Endothelial cell of umbilical vein (primary cell): Measurements from ENCODE around the gene KRT8. TPM values are rescaled to one million over a fixed set of nuclear protein-coding genes. Genes with fewer than 3 reads are reported as not detected.

ENCODE experiments used
- BruUV-seq: library from RNA; stranded (reverse); fragments of 400-500 nt; replicated peaks from 2 replicates; lab custom pipeline; 2021; lab: Mats Ljungman, UMichigan
- CTCF ChIA-PET: fragments of 300-600, 350-600 bp; sonication (Branson Sonifier 250); formaldehyde crosslinking; loops from one replicate; lab custom pipeline; 2021; ENCODE audit warnings: antibody characterized with exemption, inconsistent platforms; lab: Charles Lee
- POLR2A ChIA-PET: fragments of 300-600, 350-600 bp; sonication (Branson Sonifier 250); formaldehyde crosslinking; loops from one replicate; lab custom pipeline; 2021; ENCODE audit warnings: antibody characterized with exemption, inconsistent platforms; lab: Charles Lee
- DNase-seq: peaks from one replicate; pipeline ENCODE4 v3.0.0-alpha.2; 2011; ENCODE audit warnings: low read depth, low spot score
- FAIRE-seq: peaks from 2 replicates; lab custom pipeline; 2011; peaks lifted over from hg19 to GRCh38; lab: Jason Lieb, UNC
- H2AFZ ChIP-seq: 2 replicates; pipeline ENCODE4 v1.6.0; 2012; ENCODE audit warnings: low read depth, low read length, control low read depth, inconsistent platforms
- H3K27ac ChIP-seq: 2 replicates; pipeline ENCODE4 v1.5.1; 2011; ENCODE audit warnings: low read depth, mild to moderate bottlenecking, control low read depth, low read length, moderate library complexity; ENCODE audit not compliant: insufficient read depth
- H3K27me3 ChIP-seq, 2 experiments: 2 replicates each; pipeline versions ENCODE4 v1.6.0 to v1.6.1; 2011; ENCODE audit warnings: low read length in 2 of 2, mixed read lengths in 1 of 2; ENCODE audit not compliant: control insufficient read depth in 2 of 2, insufficient read depth in 2 of 2
- H3K36me3 ChIP-seq, 2 experiments: 2 replicates in 1 of 2; 3 replicates in 1 of 2; pipeline ENCODE4 v1.5.1; 2011; ENCODE audit warnings: low read length in 2 of 2, mild to moderate bottlenecking in 1 of 2, moderate library complexity in 1 of 2; ENCODE audit not compliant: control insufficient read depth in 2 of 2, insufficient read depth in 2 of 2; ENCODE audit errors: extremely low read depth in 1 of 2
- H3K4me1 ChIP-seq: 3 replicates; pipeline ENCODE4 v1.5.1; 2011; ENCODE audit warnings: mild to moderate bottlenecking, low read length; ENCODE audit not compliant: control insufficient read depth, insufficient read depth; ENCODE audit errors: extremely low read depth
- H3K4me2 ChIP-seq: 2 replicates; pipeline ENCODE4 v1.6.1; 2011; ENCODE audit warnings: low read length, control low read depth, mixed read lengths; ENCODE audit not compliant: insufficient read depth
- H3K4me3 ChIP-seq, 3 experiments: fragments of 200-600 bp in 1 of 3; sonication (generic), shearing (Covaris generic) in 1 of 3; replicated peaks in 1 of 3; 2 replicates each; pipeline ENCODE4 v1.5.1; 2011 to 2016; ENCODE audit warnings: control low read depth in 3 of 3, low read length in 3 of 3, mild to moderate bottlenecking in 2 of 3, inconsistent platforms in 1 of 3, low read depth in 1 of 3, moderate library complexity in 1 of 3; ENCODE audit not compliant: insufficient read depth in 1 of 3
- H3K79me2 ChIP-seq: 2 replicates; pipeline ENCODE4 v1.6.0; 2012; ENCODE audit warnings: low read length, inconsistent platforms; ENCODE audit not compliant: control insufficient read depth, insufficient read depth
- H3K9ac ChIP-seq: replicated peaks from 2 replicates; pipeline ENCODE3; 2011; ENCODE audit warnings: low read length, control low read depth; ENCODE audit not compliant: insufficient read depth; ENCODE audit errors: extremely low read depth
- H3K9me1 ChIP-seq: replicated peaks from 3 replicates; pipeline ENCODE4 v1.6.0; 2011; ENCODE audit warnings: mild to moderate bottlenecking, low read length; ENCODE audit not compliant: control insufficient read depth, insufficient read depth; ENCODE audit errors: extremely low read depth
- H3K9me3 ChIP-seq: replicated peaks from 2 replicates; pipeline ENCODE4 v1.5.1; 2012; ENCODE audit warnings: low read length, inconsistent platforms; ENCODE audit not compliant: control insufficient read depth, insufficient read depth
- H4K20me1 ChIP-seq: replicated peaks from 2 replicates; pipeline ENCODE3; 2011; ENCODE audit warnings: mild to moderate bottlenecking, low read length; ENCODE audit not compliant: control insufficient read depth, insufficient read depth; ENCODE audit errors: extremely low read depth
- EZH2 ChIP-seq: IDR thresholded peaks from 2 replicates; pipeline ENCODE4 v1.6.1; 2012; ENCODE audit warnings: borderline replicate concordance, low read depth, mild to moderate bottlenecking, moderate library complexity, low read length, inconsistent platforms; ENCODE audit not compliant: severe bottlenecking
- FOS ChIP-seq: IDR thresholded peaks from 2 replicates; pipeline ENCODE4 v1.6.1; 2011; ENCODE audit warnings: mild to moderate bottlenecking, low read length, moderate library complexity, borderline replicate concordance; ENCODE audit not compliant: insufficient read depth
- GATA2 ChIP-seq: IDR thresholded peaks from 2 replicates; pipeline ENCODE4 v1.7.0; 2011; ENCODE audit warnings: low read depth, mild to moderate bottlenecking, moderate library complexity, mixed read lengths, low read length; ENCODE audit not compliant: insufficient read length, insufficient read depth
- JUN ChIP-seq: IDR thresholded peaks from 2 replicates; pipeline ENCODE4 v1.6.1; 2011; ENCODE audit warnings: borderline replicate concordance, low read depth; ENCODE audit not compliant: insufficient read length, insufficient read depth
- POLR2A ChIP-seq: IDR thresholded peaks from 2 replicates; pipeline ENCODE4 v1.6.1; 2012; ENCODE audit warnings: low read depth, mild to moderate bottlenecking, control low read depth, low read length
- POLR2AphosphoS5 ChIP-seq: IDR thresholded peaks from 2 replicates; pipeline ENCODE4 v1.6.1; 2012; ENCODE audit warnings: low read depth, mild to moderate bottlenecking, control low read depth, low read length, moderate library complexity; ENCODE audit not compliant: insufficient read depth
- dilution Hi-C: fragments of 300-500 bp; cut with MboI; formaldehyde crosslinking; loops from one replicate; pipeline ENCODE4 v1.15.0; 2019; ENCODE audit warnings: low sequenced_read_pairs; ENCODE audit not compliant: extremely low pct_ligation_motif_present
- intact Hi-C: fragments of 100-400 bp; cut with micrococcal nuclease; formaldehyde crosslinking; loops from one replicate; pipeline ENCODE4 v1.10.0; 2022
- polyA plus RNA-seq, 4 experiments: library from polyadenylated mRNA; depleted of rRNA in 3 of 4; stranded (reverse) in 3 of 4; unstranded in 1 of 4; fragments of >200 nt; gene quantifications; 2 replicates each; pipeline versions ENCODE4 v1.2.1 to v1.2.3, GENCODE V29; 2011 to 2012; ENCODE audit warnings: missing spikeins in 1 of 4
- total RNA-seq: library from RNA; stranded (reverse); gene quantifications from 2 replicates; pipeline ENCODE4 v1.2.3, GENCODE V29; 2021
- TF ChIP-seq, protein P1 (sequence below), 2 donors: IDR thresholded peaks; 1 replicate in 1 of 2; 2 replicates in 1 of 2; pipeline ENCODE4 v1.5.1; 2011; ENCODE audit warnings: low read length in 2 of 2, mild to moderate bottlenecking in 2 of 2, moderate library complexity in 2 of 2, control low read depth in 1 of 2, inconsistent platforms in 1 of 2, low read depth in 1 of 2; ENCODE audit not compliant: insufficient read depth in 1 of 2; ENCODE audit errors: extremely low read depth in 1 of 2
- TF ChIP-seq, protein P2 (sequence below): IDR thresholded peaks from 2 replicates; pipeline ENCODE4 v1.6.1; 2011; ENCODE audit not compliant: insufficient read depth, insufficient read length

The KRT8 gene
- total and polyA plus RNA-seq, 2 donors (not counting 3 experiments of a cell fraction or from before 2014, with no cell fraction given) = 23.5 to 31.7 TPM

DNA sequence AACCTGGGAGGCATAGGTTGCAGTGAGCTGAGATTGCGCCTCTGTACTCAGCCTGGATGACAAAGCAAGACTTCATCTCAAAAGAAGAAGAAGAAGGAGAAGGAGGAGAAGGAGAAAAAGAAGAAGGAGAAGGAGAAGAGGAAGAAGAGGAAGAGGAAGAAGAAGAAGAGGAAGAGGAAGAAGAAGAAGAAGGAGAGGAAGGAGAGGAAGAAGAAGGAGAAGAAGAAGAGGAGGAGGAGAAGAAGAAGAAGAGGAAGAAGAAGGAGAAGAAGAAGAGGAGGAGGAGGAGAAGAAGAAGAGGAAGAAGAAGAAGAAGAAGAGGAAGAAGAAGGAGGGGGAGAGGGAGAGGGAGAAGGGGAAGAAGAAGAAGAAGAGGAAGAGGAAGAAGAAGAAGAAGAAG lies 12.9 kb upstream of the KRT8 start:
- no peak for DNase-seq
- Histone ChIP-seq H3K9ac (no peak overlapping the region), H3K4me1 (peaks cover 10% of the 10 kb centered on the region), H3K36me3 (no peaks in the 10 kb centered on the region), H2AFZ (no peak overlapping the region), H3K4me3 (no peak overlapping the region), H3K79me2 (no peaks in the 10 kb centered on the region), H4K20me1 (no peaks in the 10 kb centered on the region), H3K4me2 (no peak overlapping the region), H3K9me1 (no peaks in the 10 kb centered on the region), H3K27ac (no peak overlapping the region), H3K27me3 (no peaks in the 10 kb centered on the region), H3K9me3 (no peaks in the 10 kb centered on the region)
- FAIRE-seq = no peak
- BruUV-seq = no TSS peak
- dilution Hi-C loops = no loop called here
- ChIA-PET CTCF (interaction anchor here (0.6 to 1.9 kb wide), 2 partner anchors 23 to 63 kb away, joined by 3 to 8 read pairs; no protein-coding TSS in a partner anchor), POLR2A (no interaction called here)
- intact Hi-C loops = no loop called here
- TF ChIP-seq, protein P1, sequence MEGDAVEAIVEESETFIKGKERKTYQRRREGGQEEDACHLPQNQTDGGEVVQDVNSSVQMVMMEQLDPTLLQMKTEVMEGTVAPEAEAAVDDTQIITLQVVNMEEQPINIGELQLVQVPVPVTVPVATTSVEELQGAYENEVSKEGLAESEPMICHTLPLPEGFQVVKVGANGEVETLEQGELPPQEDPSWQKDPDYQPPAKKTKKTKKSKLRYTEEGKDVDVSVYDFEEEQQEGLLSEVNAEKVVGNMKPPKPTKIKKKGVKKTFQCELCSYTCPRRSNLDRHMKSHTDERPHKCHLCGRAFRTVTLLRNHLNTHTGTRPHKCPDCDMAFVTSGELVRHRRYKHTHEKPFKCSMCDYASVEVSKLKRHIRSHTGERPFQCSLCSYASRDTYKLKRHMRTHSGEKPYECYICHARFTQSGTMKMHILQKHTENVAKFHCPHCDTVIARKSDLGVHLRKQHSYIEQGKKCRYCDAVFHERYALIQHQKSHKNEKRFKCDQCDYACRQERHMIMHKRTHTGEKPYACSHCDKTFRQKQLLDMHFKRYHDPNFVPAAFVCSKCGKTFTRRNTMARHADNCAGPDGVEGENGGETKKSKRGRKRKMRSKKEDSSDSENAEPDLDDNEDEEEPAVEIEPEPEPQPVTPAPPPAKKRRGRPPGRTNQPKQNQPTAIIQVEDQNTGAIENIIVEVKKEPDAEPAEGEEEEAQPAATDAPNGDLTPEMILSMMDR (IDR thresholded peaks at IDR 0.05; ENCODE audit: extremely low read depth in 1 of 2, insufficient read depth in 1 of 2, low read depth in 1 of 2, low read length in 2 of 2) = no peak
- TF ChIP-seq, protein P2, sequence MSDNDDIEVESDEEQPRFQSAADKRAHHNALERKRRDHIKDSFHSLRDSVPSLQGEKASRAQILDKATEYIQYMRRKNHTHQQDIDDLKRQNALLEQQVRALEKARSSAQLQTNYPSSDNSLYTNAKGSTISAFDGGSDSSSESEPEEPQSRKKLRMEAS = no peak
- TF ChIP-seq EZH2 (no peak), POLR2AphosphoS5 (no peak), FOS (no peak), JUN (no peak), GATA2 (no peak), POLR2A (no peak)
